C4-2B (cell line): Measurements from ENCODE around the gene RGS10.

ENCODE experiments used
- CTCF ChIP-seq: fragments of 450-650 bp; conservative IDR thresholded peaks from 2 replicates; pipeline ENCODE4 v1.5.1; 2017; ENCODE audit warnings: mild to moderate bottlenecking
- ZFX ChIP-seq: fragments of 450-650 bp; IDR thresholded peaks from 2 replicates; pipeline ENCODE4 v1.6.1; 2017

DNA sequence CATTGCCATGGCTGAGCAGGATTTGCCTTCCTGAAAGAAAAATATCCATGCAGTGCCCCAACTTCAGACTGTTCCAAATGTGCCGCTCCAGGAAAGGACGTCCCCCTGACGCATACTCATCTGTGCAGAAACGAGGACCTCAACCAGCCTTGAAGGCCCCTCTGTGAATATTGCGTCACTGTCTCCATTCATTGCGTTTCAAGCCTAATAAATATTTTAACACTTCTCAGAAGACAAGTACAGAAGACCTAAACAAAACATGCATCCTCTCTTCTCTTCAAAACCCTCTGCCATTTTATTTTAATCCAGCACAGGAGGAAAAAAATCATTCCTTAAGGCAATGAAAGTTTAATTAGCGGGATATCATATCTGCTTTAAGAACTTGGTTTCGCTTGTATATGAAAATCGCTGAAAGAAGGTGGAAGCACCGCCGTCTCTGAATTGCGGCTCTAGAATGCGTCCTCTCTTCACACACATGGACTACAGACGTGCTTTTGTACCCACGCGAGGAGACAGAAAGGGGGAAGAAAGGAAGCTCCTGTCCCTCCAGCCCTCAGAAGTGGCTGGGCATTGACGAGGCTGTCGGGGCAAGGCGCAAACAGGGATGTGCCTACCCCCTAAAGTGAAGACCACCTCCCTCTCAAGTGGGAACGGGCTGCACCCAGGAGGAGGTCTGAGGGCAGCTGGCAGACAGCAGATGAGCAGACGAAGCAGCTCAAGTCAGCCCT, 36.8 kb downstream of the RGS10 start:
- TF ChIP-seq CTCF: no peak
- no peak for TF ChIP-seq ZFX
